ENCODE results near the gene WDR1. TPM values are rescaled to one million over a fixed set of nuclear protein-coding genes. Genes with fewer than 3 reads are reported as not detected.

WDR1 gene
- 179 and 200 TPM in 2 replicates for total RNA-seq

GRCh38 chr4:10116569-10117358, at the start of gene WDR1:
WDR1 (minus strand) TSS chr4:10116799; CDS start chr4:10116666, 133 bp downstream.

Other genes with a start within 250 kb of the WDR1 start
- gene SLC2A9, start 95.3 kb downstream of the WDR1 start, total RNA-seq: 19.0 and 26.5 TPM in 2 replicates